ENCODE data around the gene PCDHGA1. TPM values are rescaled to one million over a fixed set of nuclear protein-coding genes. Genes with fewer than 3 reads are reported as not detected.
A peak's percentile ranks its signal among the peaks of the same experiment; 100 is the strongest.

PCDHGA1 gene
- total and polyA plus RNA-seq, 9 of the 15 experiments (the other 6 are each of a cell fraction or from before 2014, with no cell fraction given): 0.05 to 0.26 (median 0.18) TPM; not detected in 2

DNA sequence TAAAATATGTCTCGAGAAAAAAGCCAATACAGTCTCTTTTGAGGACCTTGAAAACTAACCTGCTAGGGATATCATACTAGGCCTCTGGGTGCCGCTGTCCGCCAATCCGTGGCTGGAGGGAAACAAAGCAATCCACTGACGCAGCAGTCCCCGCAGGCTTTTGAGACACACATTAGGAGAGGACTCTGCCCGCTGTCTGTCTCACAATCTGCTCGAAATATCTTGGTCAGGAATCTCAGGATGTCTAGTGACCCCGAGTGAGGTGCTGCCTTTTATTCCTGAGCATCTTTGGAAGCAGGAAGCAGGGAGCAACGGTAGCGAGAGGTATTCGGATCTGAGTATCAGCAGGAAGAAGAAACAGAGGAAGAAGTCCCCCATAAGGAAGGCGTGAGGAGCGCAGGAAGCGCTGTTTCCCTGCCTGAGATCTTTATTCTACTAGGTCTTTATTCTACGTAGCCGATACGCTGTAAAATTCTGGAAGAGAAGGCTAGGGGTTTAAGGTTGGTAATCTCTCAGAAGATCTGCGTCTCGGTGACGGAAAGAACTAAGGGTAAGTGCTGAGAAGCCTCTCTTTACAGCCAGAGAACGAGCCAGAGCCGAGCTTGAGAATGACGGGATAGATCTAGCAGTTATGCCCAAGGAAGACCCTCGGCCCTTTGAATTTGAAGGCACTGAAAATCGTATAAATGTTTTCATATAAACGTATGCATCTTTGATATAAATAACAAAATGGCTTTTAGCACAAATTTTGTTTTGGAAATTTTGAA, 4.0 kb upstream of the PCDHGA1 start:
- peak; percentile 99 for ATAC-seq
- peaks cover 0 to 6% of the 10 kb centered on the region in 2 experiments; a peak in 3 of 5 replicates for H3K27me3 ChIP-seq (ENCODE audit: control insufficient read depth in 2 of 2, insufficient read depth in 2 of 2, low read length in 2 of 2)
- CTCF ChIA-PET (ENCODE audit: low intra/inter-chr PET ratio): interaction anchor here (0.7 to 1.9 kb wide), 7 partner anchors 186 to 239 kb away, joined by 3 to 9 read pairs (median 6); no protein-coding TSS in a partner anchor
- 2% methylated on average over 27 of the region's 27 CpGs for WGBS (ENCODE audit: insufficient coverage, low coverage, missing lambda C conversion rate)
- peak overlapping the region; percentile 99 for H2AFZ ChIP-seq (ENCODE audit: low read depth, low read length)
- no peaks in the 10 kb centered on the region; a peak in 1 of 5 replicates for H3K4me1 ChIP-seq (replicated peaks in 1 of 2; ENCODE audit: control insufficient read depth in 2 of 2, insufficient read depth in 2 of 2, low read length in 2 of 2)
- no peaks in the 10 kb centered on the region for H3K9me1 ChIP-seq (ENCODE audit: control insufficient read depth, insufficient read depth, low read length)
- peak overlapping the region; percentile 64; the same call in 2 of the 3 replicates for H3K27ac ChIP-seq (ENCODE audit: extremely low read depth, low read depth, low read length)
- H4K20me1 ChIP-seq (replicated peaks; ENCODE audit: control insufficient read depth, insufficient read depth, low read length): no peaks in the 10 kb centered on the region
- POLR2A ChIA-PET: interaction anchor here (0.9 kb wide), 1 partner anchor 267 kb away, joined by 3 read pairs; no protein-coding TSS in a partner anchor
- peak; percentile 63 to 86 (median 74) for DNase-seq (ENCODE audit: extremely low read depth in 1 of 4, low spot score in 3 of 4)
- H3K4me3 ChIP-seq: peak overlapping the region; percentile 47
- H3K9ac ChIP-seq (ENCODE audit: insufficient read depth in 1 of 2, low read depth in 2 of 2, low read length in 2 of 2): peak overlapping the region; percentile 74 to 93; a peak in 3 of 4 replicates
- TSS peak; percentile 39 for BruUV-seq (replicated peaks)
- H3K36me3 ChIP-seq (ENCODE audit: control insufficient read depth, insufficient read depth, low read length): no peaks in the 10 kb centered on the region
- H3K9me3 ChIP-seq (replicated peaks; ENCODE audit: control insufficient read depth, insufficient read depth, low read depth, low read length): 0 out of 2 replicates have a peak, but pooled peaks cover 2% of the 10 kb centered on the region
- intact Hi-C loops (cut with micrococcal nuclease): loop anchor here (5.0 to 10.0 kb wide), 2 partner anchors 46 to 111 kb away; partner anchors contain the start of genes PCDHB13, PCDHGA6 and PCDHGB3
- peak overlapping the region; percentile 94 for H3K4me2 ChIP-seq (ENCODE audit: insufficient read depth, low read length)
- in situ Hi-C loops (cut with MboI): no loop called here
- no peaks in the 10 kb centered on the region for H3K79me2 ChIP-seq (ENCODE audit: control insufficient read depth, insufficient read depth, low read length)
- peak; percentile 97 for FAIRE-seq
- TF ChIP-seq GATAD2A (IDR thresholded peaks at IDR 0.05): no peak
- TF ChIP-seq SRSF1 (IDR thresholded peaks at IDR 0.05; ENCODE audit: low read depth, low read length): no peak
- no peak for TF ChIP-seq ATF4 (CRISPR knock-in tag; IDR thresholded peaks at IDR 0.05)
- TF ChIP-seq HNRNPUL1 (IDR thresholded peaks at IDR 0.05; ENCODE audit: low read length): no peak
- TF ChIP-seq ZNF12 (CRISPR knock-in tag; IDR thresholded peaks at IDR 0.05): no peak
- peak; percentile 72 for TF ChIP-seq POLR2A (conservative IDR thresholded peaks at IDR 0.05)
- TF ChIP-seq ZNF444 (CRISPR knock-in tag; IDR thresholded peaks at IDR 0.05): no peak
- no peak for TF ChIP-seq POU5F1 (IDR thresholded peaks at IDR 0.05; ENCODE audit: borderline replicate concordance, low read depth, low read length, partially characterized antibody)
- TF ChIP-seq, protein P1, sequence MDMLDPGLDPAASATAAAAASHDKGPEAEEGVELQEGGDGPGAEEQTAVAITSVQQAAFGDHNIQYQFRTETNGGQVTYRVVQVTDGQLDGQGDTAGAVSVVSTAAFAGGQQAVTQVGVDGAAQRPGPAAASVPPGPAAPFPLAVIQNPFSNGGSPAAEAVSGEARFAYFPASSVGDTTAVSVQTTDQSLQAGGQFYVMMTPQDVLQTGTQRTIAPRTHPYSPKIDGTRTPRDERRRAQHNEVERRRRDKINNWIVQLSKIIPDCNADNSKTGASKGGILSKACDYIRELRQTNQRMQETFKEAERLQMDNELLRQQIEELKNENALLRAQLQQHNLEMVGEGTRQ (CRISPR knock-in tag; IDR thresholded peaks at IDR 0.05): no peak
- no peak for TF ChIP-seq HEY1 (CRISPR knock-in tag; IDR thresholded peaks at IDR 0.05; ENCODE audit: borderline replicate concordance)
- TF ChIP-seq KAT8 (IDR thresholded peaks at IDR 0.05; ENCODE audit: low read depth): no peak
- no peak for TF ChIP-seq ZSCAN32 (CRISPR knock-in tag; IDR thresholded peaks at IDR 0.05)
- no peak for TF ChIP-seq ZNF584 (CRISPR knock-in tag; IDR thresholded peaks at IDR 0.05; ENCODE audit: low read depth)
- TF ChIP-seq ZNF23 (CRISPR knock-in tag; IDR thresholded peaks at IDR 0.05): no peak
- no peak for TF ChIP-seq FOXJ2 (tag; IDR thresholded peaks at IDR 0.05)
- no peak for TF ChIP-seq ETV5 (CRISPR knock-in tag; IDR thresholded peaks at IDR 0.05; ENCODE audit: low read depth)
- TF ChIP-seq ZNF175 (CRISPR knock-in tag; IDR thresholded peaks at IDR 0.05; ENCODE audit: low read depth): no peak
- TF ChIP-seq, protein P2, sequence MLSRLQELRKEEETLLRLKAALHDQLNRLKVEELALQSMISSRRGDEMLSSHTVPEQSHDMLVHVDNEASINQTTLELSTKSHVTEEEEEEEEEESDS (CRISPR knock-in tag; IDR thresholded peaks at IDR 0.05): no peak
- peak; percentile 22 for TF ChIP-seq ASH1L (IDR thresholded peaks at IDR 0.05; ENCODE audit: borderline replicate concordance, low read depth, partially characterized antibody)
- peak in 1 of 2 experiments; percentile 45; a peak in 1 of 4 replicates for TF ChIP-seq MNT (conservative IDR thresholded peaks at IDR 0.05)

Data from K562 (cell line).